Measurements from ENCODE around the gene TUBE1. TPM values are rescaled to one million over a fixed set of nuclear protein-coding genes. Genes with fewer than 3 reads are reported as not detected.
"Not testable (repeated sequence)": the region's sequence is repeated elsewhere in the genome, so short reads cannot be mapped to it uniquely, and the experiment has no call there.

The TUBE1 gene
- total RNA-seq, result 35.5 TPM

GRCh38 chr6:112087136-112087911 is at the start of gene TUBE1, which contains the start of gene FAM229B:
TUBE1 (minus strand) TSS chr6:112087482; CDS start chr6:112087434, 48 bp downstream.
FAM229B (plus strand) TSS chr6:112087591; CDS start chr6:112099284, 11,693 bp downstream.
- H3K4me3 ChIP-seq (ENCODE audit: low read length), result peak within 1 kb of the TSS; percentile 75
- H3K27me3 ChIP-seq (ENCODE audit: insufficient read depth, low read length), result peaks cover 12% of the 10 kb centered on the region
- H3K4me1 ChIP-seq (ENCODE audit: insufficient read depth, low read length), result peaks cover 11% of the 10 kb centered on the region
- no peaks in the 10 kb centered on the region for H3K9me3 ChIP-seq (ENCODE audit: low read depth, low read length)

GRCh38 chr6:112130878-112131277 is 43.6 kb upstream of the TUBE1 start:
- H3K9me3 ChIP-seq (ENCODE audit: low read depth, low read length), result no peaks in the 10 kb centered on the region
- no peak overlapping the region for H3K4me3 ChIP-seq (ENCODE audit: low read length)
- H3K4me1 ChIP-seq (ENCODE audit: insufficient read depth, low read length), result no peaks in the 10 kb centered on the region
- H3K27me3 ChIP-seq (ENCODE audit: insufficient read depth, low read length), result no peaks in the 10 kb centered on the region

GRCh38 chr6:112128208-112128607 is 40.9 kb upstream of the TUBE1 start:
- Histone ChIP-seq H3K4me3 (ENCODE audit: low read length) (no peak overlapping the region), H3K9me3 (ENCODE audit: low read depth, low read length) (no peaks in the 10 kb centered on the region), H3K27me3 (ENCODE audit: insufficient read depth, low read length) (no peaks in the 10 kb centered on the region), H3K4me1 (ENCODE audit: insufficient read depth, low read length) (peaks cover 1% of the 10 kb centered on the region)

GRCh38 chr6:112123982-112124381 is 36.7 kb upstream of the TUBE1 start:
- Histone ChIP-seq H3K4me1 (ENCODE audit: insufficient read depth, low read length) (peaks cover 6% of the 10 kb centered on the region), H3K27me3 (ENCODE audit: insufficient read depth, low read length) (no peaks in the 10 kb centered on the region), H3K9me3 (ENCODE audit: low read depth, low read length) (no peaks in the 10 kb centered on the region), H3K4me3 (ENCODE audit: low read length) (no peak overlapping the region)

GRCh38 chr6:112122756-112123155 is 35.5 kb upstream of the TUBE1 start:
- peaks cover 6% of the 10 kb centered on the region for H3K4me1 ChIP-seq (ENCODE audit: insufficient read depth, low read length)
- H3K4me3 ChIP-seq (ENCODE audit: low read length), result no peak overlapping the region
- no peaks in the 10 kb centered on the region for H3K27me3 ChIP-seq (ENCODE audit: insufficient read depth, low read length)
- H3K9me3 ChIP-seq (ENCODE audit: low read depth, low read length), result no peaks in the 10 kb centered on the region

- H3K27me3 ChIP-seq (ENCODE audit: insufficient read depth, low read length), result no peaks in the 10 kb centered on the region
- H3K4me1 ChIP-seq (ENCODE audit: insufficient read depth, low read length), result peaks cover 3% of the 10 kb centered on the region
- no peaks in the 10 kb centered on the region for H3K9me3 ChIP-seq (ENCODE audit: low read depth, low read length)
- H3K4me3 ChIP-seq (ENCODE audit: low read length), result no peak overlapping the region
These were observed 30.8 kb upstream of the TUBE1 start for GRCh38 chr6:112118034-112118433.

GRCh38 chr6:112117554-112117953 is 30.3 kb upstream of the TUBE1 start:
- no peaks in the 10 kb centered on the region for H3K27me3 ChIP-seq (ENCODE audit: insufficient read depth, low read length)
- H3K4me1 ChIP-seq (ENCODE audit: insufficient read depth, low read length), result no peaks in the 10 kb centered on the region
- no peak overlapping the region for H3K4me3 ChIP-seq (ENCODE audit: low read length)
- no peaks in the 10 kb centered on the region for H3K9me3 ChIP-seq (ENCODE audit: low read depth, low read length)

GRCh38 chr6:112116221-112116620 is 28.9 kb upstream of the TUBE1 start:
- Histone ChIP-seq H3K27me3 (ENCODE audit: insufficient read depth, low read length) (no peaks in the 10 kb centered on the region), H3K9me3 (ENCODE audit: low read depth, low read length) (no peaks in the 10 kb centered on the region), H3K4me3 (ENCODE audit: low read length) (no peak overlapping the region), H3K4me1 (ENCODE audit: insufficient read depth, low read length) (no peaks in the 10 kb centered on the region)

GRCh38 chr6:112114577-112115223 is 27.4 kb upstream of the TUBE1 start:
- Histone ChIP-seq H3K27me3 (ENCODE audit: insufficient read depth, low read length) (no peaks in the 10 kb centered on the region), H3K4me3 (ENCODE audit: low read length) (no peak overlapping the region), H3K4me1 (ENCODE audit: insufficient read depth, low read length) (no peaks in the 10 kb centered on the region), H3K9me3 (ENCODE audit: low read depth, low read length) (no peaks in the 10 kb centered on the region)

- H3K27me3 ChIP-seq (ENCODE audit: insufficient read depth, low read length), result no peaks in the 10 kb centered on the region
- no peak overlapping the region for H3K4me3 ChIP-seq (ENCODE audit: low read length)
- no peaks in the 10 kb centered on the region for H3K9me3 ChIP-seq (ENCODE audit: low read depth, low read length)
- H3K4me1 ChIP-seq (ENCODE audit: insufficient read depth, low read length), result no peaks in the 10 kb centered on the region
These were observed 26.6 kb upstream of the TUBE1 start for GRCh38 chr6:112113918-112114317.

- Histone ChIP-seq H3K27me3 (ENCODE audit: insufficient read depth, low read length) (no peaks in the 10 kb centered on the region), H3K4me1 (ENCODE audit: insufficient read depth, low read length) (no peaks in the 10 kb centered on the region), H3K4me3 (ENCODE audit: low read length) (no peak overlapping the region), H3K9me3 (ENCODE audit: low read depth, low read length) (no peaks in the 10 kb centered on the region)
These were observed 26.1 kb upstream of the TUBE1 start for GRCh38 chr6:112113431-112113830.

- H3K9me3 ChIP-seq (ENCODE audit: low read depth, low read length), result no peaks in the 10 kb centered on the region
- H3K27me3 ChIP-seq (ENCODE audit: insufficient read depth, low read length), result no peaks in the 10 kb centered on the region
- H3K4me3 ChIP-seq (ENCODE audit: low read length), result no peak overlapping the region
- H3K4me1 ChIP-seq (ENCODE audit: insufficient read depth, low read length), result no peaks in the 10 kb centered on the region
These were observed 22.0 kb upstream of the TUBE1 start for GRCh38 chr6:112109262-112109661.

GRCh38 chr6:112106562-112106961 is 19.3 kb upstream of the TUBE1 start:
- H3K27me3 ChIP-seq (ENCODE audit: insufficient read depth, low read length), result no peaks in the 10 kb centered on the region
- no peaks in the 10 kb centered on the region for H3K9me3 ChIP-seq (ENCODE audit: low read depth, low read length)
- no peak overlapping the region for H3K4me3 ChIP-seq (ENCODE audit: low read length)
- no peaks in the 10 kb centered on the region for H3K4me1 ChIP-seq (ENCODE audit: insufficient read depth, low read length)

GRCh38 chr6:112106026-112106425 is 18.7 kb upstream of the TUBE1 start:
- H3K4me3 ChIP-seq (ENCODE audit: low read length); H3K4me1 ChIP-seq (ENCODE audit: insufficient read depth, low read length); H3K27me3 ChIP-seq (ENCODE audit: insufficient read depth, low read length); H3K9me3 ChIP-seq (ENCODE audit: low read depth, low read length): not testable (repeated sequence)

- no peak overlapping the region for H3K4me3 ChIP-seq (ENCODE audit: low read length)
- H3K4me1 ChIP-seq (ENCODE audit: insufficient read depth, low read length), result no peaks in the 10 kb centered on the region
- H3K9me3 ChIP-seq (ENCODE audit: low read depth, low read length), result no peaks in the 10 kb centered on the region
- H3K27me3 ChIP-seq (ENCODE audit: insufficient read depth, low read length), result no peaks in the 10 kb centered on the region
These were observed 13.3 kb upstream of the TUBE1 start for GRCh38 chr6:112100561-112100960.

GRCh38 chr6:112096901-112097300 is 9.6 kb upstream of the TUBE1 start:
- Histone ChIP-seq H3K27me3 (ENCODE audit: insufficient read depth, low read length) (no peaks in the 10 kb centered on the region), H3K9me3 (ENCODE audit: low read depth, low read length) (no peaks in the 10 kb centered on the region), H3K4me3 (ENCODE audit: low read length) (no peak overlapping the region), H3K4me1 (ENCODE audit: insufficient read depth, low read length) (no peaks in the 10 kb centered on the region)
